Suprapubic skin (tissue), 4 donors: Measurements from ENCODE around the gene KCNA5.

Experiments
- EP300 ChIP-seq: sonication (generic); formaldehyde crosslinking; IDR thresholded peaks from one replicate; pipeline ENCODE4 v1.6.1; 2017; ENCODE audit warnings: antibody characterized with exemption
- POLR2A ChIP-seq, 2 donors: fragments of 450-650 bp; IDR thresholded peaks; one replicate each; pipeline ENCODE4 v1.6.1; 2017; ENCODE audit warnings: antibody characterized with exemption in 2 of 2, mild to moderate bottlenecking in 2 of 2, moderate library complexity in 2 of 2
- POLR2AphosphoS5 ChIP-seq, 3 donors: sonication (generic); formaldehyde crosslinking; IDR thresholded peaks; one replicate each; pipeline ENCODE4 v1.6.1; 2017; ENCODE audit warnings: antibody characterized with exemption in 3 of 3
- TF ChIP-seq, protein P1 (sequence below), 2 donors: fragments of 200-600 bp in 1 of 2; fragments of 450-650 bp in 1 of 2; sonication (generic) in 1 of 2; IDR thresholded peaks; one replicate each; pipeline ENCODE4 v1.5.1; 2016 to 2019; ENCODE audit warnings: antibody characterized with exemption in 2 of 2, mild to moderate bottlenecking in 1 of 2, moderate library complexity in 1 of 2

DNA sequence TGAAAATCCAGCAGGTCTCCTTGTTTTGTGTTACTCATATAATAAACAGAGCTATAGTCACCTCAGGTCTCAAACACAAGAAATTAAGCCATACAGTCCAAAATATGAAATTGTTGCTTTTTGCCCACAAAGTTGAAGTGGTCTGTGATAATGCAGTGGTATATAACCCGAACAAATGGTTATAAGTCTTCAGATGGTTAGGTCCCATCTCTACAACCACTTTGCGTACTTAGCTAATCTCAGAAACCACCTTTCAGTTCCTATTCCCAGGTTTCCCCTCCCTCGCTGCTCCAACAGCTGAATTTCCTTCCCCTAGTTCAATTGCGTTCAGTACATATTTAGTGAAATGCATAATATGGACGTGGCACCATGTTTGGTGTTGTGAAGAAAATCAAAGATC lies 3.3 kb upstream of the KCNA5 start:
- TF ChIP-seq, protein P1, sequence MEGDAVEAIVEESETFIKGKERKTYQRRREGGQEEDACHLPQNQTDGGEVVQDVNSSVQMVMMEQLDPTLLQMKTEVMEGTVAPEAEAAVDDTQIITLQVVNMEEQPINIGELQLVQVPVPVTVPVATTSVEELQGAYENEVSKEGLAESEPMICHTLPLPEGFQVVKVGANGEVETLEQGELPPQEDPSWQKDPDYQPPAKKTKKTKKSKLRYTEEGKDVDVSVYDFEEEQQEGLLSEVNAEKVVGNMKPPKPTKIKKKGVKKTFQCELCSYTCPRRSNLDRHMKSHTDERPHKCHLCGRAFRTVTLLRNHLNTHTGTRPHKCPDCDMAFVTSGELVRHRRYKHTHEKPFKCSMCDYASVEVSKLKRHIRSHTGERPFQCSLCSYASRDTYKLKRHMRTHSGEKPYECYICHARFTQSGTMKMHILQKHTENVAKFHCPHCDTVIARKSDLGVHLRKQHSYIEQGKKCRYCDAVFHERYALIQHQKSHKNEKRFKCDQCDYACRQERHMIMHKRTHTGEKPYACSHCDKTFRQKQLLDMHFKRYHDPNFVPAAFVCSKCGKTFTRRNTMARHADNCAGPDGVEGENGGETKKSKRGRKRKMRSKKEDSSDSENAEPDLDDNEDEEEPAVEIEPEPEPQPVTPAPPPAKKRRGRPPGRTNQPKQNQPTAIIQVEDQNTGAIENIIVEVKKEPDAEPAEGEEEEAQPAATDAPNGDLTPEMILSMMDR (IDR thresholded peaks at IDR 0.05), result no peak
- TF ChIP-seq EP300 (no peak), POLR2A (IDR thresholded peaks at IDR 0.05) (no peak), POLR2AphosphoS5 (IDR thresholded peaks at IDR 0.05) (no peak)
